GM12878 (cell line): ENCODE results near the gene FGFRL1. TPM values are rescaled to one million over a fixed set of nuclear protein-coding genes. Genes with fewer than 3 reads are reported as not detected.

Experiments used
- ATAC-seq: fragments of 200-7000 bp; cut with Tn5 transposase; 3 replicates; pipeline ENCODE4 v1.9.1; 2020; ENCODE audit warnings: mild to moderate bottlenecking, moderate library complexity
- BruUV-seq: library from RNA; stranded (reverse); fragments of 400-500 nt; replicated peaks from 2 replicates; lab custom pipeline; 2021; lab: Mats Ljungman, UMichigan
- CTCF ChIA-PET: fragments of 300-600 bp; sonication (Branson Sonifier 250); formaldehyde crosslinking; extraction: SDS; loops from one replicate; lab custom pipeline; 2021; ENCODE audit warnings: inconsistent platforms; lab: Yijun Ruan, JAX
- POLR2A ChIA-PET: fragments of 350-600 bp; formaldehyde crosslinking; extraction: SDS; loops from one replicate; lab custom pipeline; 2021; ENCODE audit warnings: inconsistent platforms; lab: Charles Lee
- RAD21 ChIA-PET: fragments of 300-600 bp; sonication (Branson Sonifier 250); formaldehyde crosslinking; loops from one replicate; lab custom pipeline; 2023; ENCODE audit warnings: antibody characterized with exemption; ENCODE audit not compliant: unreplicated experiment; lab: Charles Lee
- SMC1A ChIA-PET: fragments of 300-600 bp; sonication (Branson Sonifier 250); formaldehyde crosslinking; loops from one replicate; lab custom pipeline; 2023; ENCODE audit not compliant: unreplicated experiment, uncharacterized antibody; lab: Charles Lee
- DNase-seq: peaks from one replicate; pipeline ENCODE4 v3.0.0-alpha.2; 2011; ENCODE audit warnings: low read depth, low spot score
- FAIRE-seq: peaks from 3 replicates; lab custom pipeline; 2011; peaks lifted over from hg19 to GRCh38; lab: Jason Lieb, UNC
- H2AFZ ChIP-seq: 2 replicates; pipeline ENCODE4 v1.6.0; 2011; ENCODE audit warnings: low read depth, low read length, control low read depth; ENCODE audit not compliant: control insufficient read depth
- H3K27ac ChIP-seq: 2 replicates; pipeline ENCODE4 v1.5.1; 2011; ENCODE audit warnings: control low read depth; ENCODE audit not compliant: control insufficient read depth, insufficient read depth
- H3K27me3 ChIP-seq, 2 experiments: replicated peaks in 1 of 2; 2 replicates each; pipeline versions ENCODE4 v1.6.0 to v1.6.1; 2011; ENCODE audit warnings: low read length in 1 of 2; ENCODE audit not compliant: control insufficient read depth in 2 of 2, insufficient read depth in 2 of 2
- H3K36me3 ChIP-seq, 2 experiments: 2 replicates each; pipeline ENCODE4 v1.5.1; 2011; ENCODE audit warnings: low read length in 1 of 2; ENCODE audit not compliant: control insufficient read depth in 2 of 2, insufficient read depth in 2 of 2
- H3K4me1 ChIP-seq: 2 replicates; pipeline ENCODE4 v1.6.1; 2011; ENCODE audit warnings: mild to moderate bottlenecking, low read length, moderate library complexity, mixed read lengths; ENCODE audit not compliant: control insufficient read depth, insufficient read depth
- H3K4me2 ChIP-seq: 2 replicates; pipeline ENCODE4 v1.6.0; 2011; ENCODE audit warnings: control low read depth; ENCODE audit not compliant: control insufficient read depth, insufficient read depth
- H3K4me3 ChIP-seq: fragments of 200-600 bp; sonication (generic); 2 replicates; pipeline ENCODE4 v1.5.1; 2016
- H3K79me2 ChIP-seq: 2 replicates; pipeline ENCODE4 v1.6.0; 2011; ENCODE audit warnings: low read length; ENCODE audit not compliant: control insufficient read depth, insufficient read depth
- H3K9ac ChIP-seq: 2 replicates; pipeline ENCODE4 v1.8.0; 2011; ENCODE audit warnings: low read length, control low read depth, mixed read lengths; ENCODE audit not compliant: control insufficient read depth, insufficient read depth
- H3K9me3 ChIP-seq: replicated peaks from 3 replicates; pipeline ENCODE4 v1.5.1; 2011; ENCODE audit warnings: mild to moderate bottlenecking, low read length; ENCODE audit not compliant: control insufficient read depth, insufficient read depth
- H4K20me1 ChIP-seq: 2 replicates; pipeline ENCODE4 v1.6.0; 2011; ENCODE audit not compliant: control insufficient read depth, insufficient read depth
- ASH2L ChIP-seq: fragments of 300-600, 200-600 bp; sonication (generic); IDR thresholded peaks from 2 replicates; pipeline ENCODE4 v1.6.1; 2017; ENCODE audit warnings: low read depth, mild to moderate bottlenecking, borderline replicate concordance
- BMI1 ChIP-seq: fragments of 450-650 bp; IDR thresholded peaks from 2 replicates; pipeline ENCODE4 v1.6.1; 2016; ENCODE audit warnings: mild to moderate bottlenecking, moderate library complexity, borderline replicate concordance
- HCFC1 ChIP-seq: fragments of 150-350 bp; IDR thresholded peaks from 2 replicates; pipeline ENCODE4 v1.6.1; 2014; ENCODE audit warnings: low read length
- JUNB ChIP-seq: IDR thresholded peaks from 2 replicates; pipeline ENCODE4 v1.6.1; 2016; ENCODE audit warnings: antibody characterized with exemption, mild to moderate bottlenecking
- MXI1 ChIP-seq: fragments of 150-350 bp; IDR thresholded peaks from 2 replicates; pipeline ENCODE4 v1.6.1; 2011; ENCODE audit warnings: low read depth, mild to moderate bottlenecking, inconsistent platforms, low read length, improper control_type of control experiment
- RCOR1 ChIP-seq: conservative IDR thresholded peaks from 2 replicates; pipeline ENCODE4 v1.6.1; 2012; ENCODE audit warnings: low read depth, low read length, improper control_type of control experiment
- RUNX3 ChIP-seq: IDR thresholded peaks from 2 replicates; pipeline ENCODE4 v1.6.1; 2012; ENCODE audit warnings: low read length, inconsistent platforms
- SIX5 ChIP-seq: IDR thresholded peaks from 2 replicates; pipeline ENCODE4 v1.6.1; 2011; ENCODE audit warnings: mild to moderate bottlenecking, low read depth, low read length, moderate library complexity; ENCODE audit not compliant: severe bottlenecking
- SP1 ChIP-seq: IDR thresholded peaks from one replicate; pipeline ENCODE4 v1.6.1; 2011; ENCODE audit warnings: low read depth, low read length
- STAT3 ChIP-seq: IDR thresholded peaks from 2 replicates; pipeline ENCODE4 v1.6.1; 2011; ENCODE audit warnings: low read depth, low read length, improper control_type of control experiment
- WGBS: methylation state at CpG from one replicate; pipeline ENCODE4 v1.1.6; 2016; ENCODE audit warnings: low lambda C conversion rate; ENCODE audit not compliant: insufficient replicate concordance, insufficient coverage; ENCODE audit errors: missing lambda C conversion rate; 5-methylcytosine and 5-hydroxymethylcytosine counted together
- in situ Hi-C: fragments of 300-500 bp; cut with MboI; formaldehyde crosslinking; loops from 9 replicates; pipeline ENCODE4 v1.14.3; 2018; ENCODE audit warnings: mixed read lengths
- intact Hi-C: fragments of 100-400 bp; cut with micrococcal nuclease; formaldehyde crosslinking; loops from one replicate; pipeline ENCODE4 v1.14.2; 2022; ENCODE audit not compliant: unreplicated experiment
- polyA plus RNA-seq, 11 experiments: library from polyadenylated mRNA; depleted of rRNA in 4 of 11; unstranded in 6 of 11; stranded (reverse) in 5 of 11; fragments of >200 nt; fragmentation: Nextera tagmentation in 4 of 11; fragmentation: Illumina TruSeq in 1 of 11; extraction: Ambion mirVana in 4 of 11; extraction: Trizol in 1 of 11; gene quantifications; 1 replicate in 1 of 11; 2 replicates in 10 of 11; pipeline versions ENCODE4 v1.2.1 to v1.2.3, GENCODE V29; 2011 to 2016; ENCODE audit warnings: inconsistent platforms in 2 of 11, missing spikeins in 2 of 11, low read depth in 1 of 11
- total RNA-seq, 4 experiments: library from RNA; depleted of rRNA in 3 of 4; stranded (reverse); fragments of >200 nt in 3 of 4; fragmentation: Illumina TruSeq in 1 of 4; extraction: Trizol in 1 of 4; gene quantifications; 2 replicates each; pipeline versions ENCODE4 v1.2.1 to v1.2.3, GENCODE V29; 2013 to 2021
- TF ChIP-seq, protein P1 (sequence below): fragments of 450-650 bp; formaldehyde crosslinking; IDR thresholded peaks from 2 replicates; pipeline ENCODE4 v1.4.0; 2022; ENCODE audit warnings: mild to moderate bottlenecking, moderate library complexity
- TF ChIP-seq, protein P2 (sequence below): IDR thresholded peaks from 2 replicates; pipeline ENCODE4 v1.6.1; 2011; ENCODE audit warnings: borderline replicate concordance, low read depth, mild to moderate bottlenecking, moderate library complexity, low read length; ENCODE audit not compliant: insufficient read depth, poor library complexity, severe bottlenecking
- TF ChIP-seq, protein P3 (sequence below): IDR thresholded peaks from 2 replicates; pipeline ENCODE4 v1.6.1; 2011; ENCODE audit warnings: borderline replicate concordance, low read depth, mild to moderate bottlenecking, moderate library complexity, mixed read lengths, low read length; ENCODE audit not compliant: insufficient read depth; ENCODE audit errors: extremely low read length

The FGFRL1 gene
- total and polyA plus RNA-seq, 10 of the 15 experiments (the other 5 are each of a cell fraction or from before 2014, with no cell fraction given), result 0.02 to 1.5 (median 0.29) TPM; not detected in 2

DNA sequence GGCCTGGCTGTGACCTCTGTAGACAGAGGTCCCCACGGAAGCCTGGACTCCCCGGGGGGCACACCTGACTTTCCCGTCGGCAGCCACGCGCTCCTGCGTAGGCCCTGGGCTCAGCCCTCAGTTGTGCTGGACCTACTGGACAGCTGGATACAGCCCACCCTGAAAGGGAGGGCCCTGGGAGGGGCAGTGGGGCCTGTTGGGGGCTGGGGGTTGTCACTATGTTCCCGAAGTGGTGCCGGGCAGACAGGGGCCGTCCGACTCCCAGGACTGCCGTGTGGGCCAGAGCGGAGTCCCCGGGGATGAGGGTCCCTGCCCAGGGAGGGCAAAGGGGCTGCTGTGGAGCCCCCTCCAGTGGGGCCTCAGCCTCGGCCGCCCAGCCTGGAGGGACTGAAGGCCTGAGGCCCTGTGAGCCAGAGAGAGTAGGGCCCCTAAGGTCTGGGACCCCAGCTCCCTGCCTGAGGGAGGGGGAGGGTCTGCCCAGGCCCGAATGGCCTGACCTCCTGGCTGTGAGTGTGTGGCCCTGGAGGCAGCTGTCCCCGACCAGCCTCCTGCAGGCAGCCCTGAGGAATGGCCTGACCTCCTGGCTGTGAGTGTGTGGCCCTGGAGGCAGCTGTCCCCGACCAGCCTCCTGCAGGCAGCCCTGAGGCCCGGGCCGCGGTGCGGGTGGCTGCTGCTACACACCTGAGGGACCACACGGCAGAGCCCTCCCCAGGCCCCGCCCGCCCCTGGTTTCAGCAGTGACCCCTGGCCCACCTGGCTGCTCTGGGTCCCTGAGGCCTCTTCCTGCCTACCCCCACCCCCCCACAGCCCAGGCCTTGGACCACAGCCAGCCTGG is 25.8 kb downstream of the FGFRL1 start (continued):
- no peak for TF ChIP-seq HCFC1
- TF ChIP-seq, protein P1, sequence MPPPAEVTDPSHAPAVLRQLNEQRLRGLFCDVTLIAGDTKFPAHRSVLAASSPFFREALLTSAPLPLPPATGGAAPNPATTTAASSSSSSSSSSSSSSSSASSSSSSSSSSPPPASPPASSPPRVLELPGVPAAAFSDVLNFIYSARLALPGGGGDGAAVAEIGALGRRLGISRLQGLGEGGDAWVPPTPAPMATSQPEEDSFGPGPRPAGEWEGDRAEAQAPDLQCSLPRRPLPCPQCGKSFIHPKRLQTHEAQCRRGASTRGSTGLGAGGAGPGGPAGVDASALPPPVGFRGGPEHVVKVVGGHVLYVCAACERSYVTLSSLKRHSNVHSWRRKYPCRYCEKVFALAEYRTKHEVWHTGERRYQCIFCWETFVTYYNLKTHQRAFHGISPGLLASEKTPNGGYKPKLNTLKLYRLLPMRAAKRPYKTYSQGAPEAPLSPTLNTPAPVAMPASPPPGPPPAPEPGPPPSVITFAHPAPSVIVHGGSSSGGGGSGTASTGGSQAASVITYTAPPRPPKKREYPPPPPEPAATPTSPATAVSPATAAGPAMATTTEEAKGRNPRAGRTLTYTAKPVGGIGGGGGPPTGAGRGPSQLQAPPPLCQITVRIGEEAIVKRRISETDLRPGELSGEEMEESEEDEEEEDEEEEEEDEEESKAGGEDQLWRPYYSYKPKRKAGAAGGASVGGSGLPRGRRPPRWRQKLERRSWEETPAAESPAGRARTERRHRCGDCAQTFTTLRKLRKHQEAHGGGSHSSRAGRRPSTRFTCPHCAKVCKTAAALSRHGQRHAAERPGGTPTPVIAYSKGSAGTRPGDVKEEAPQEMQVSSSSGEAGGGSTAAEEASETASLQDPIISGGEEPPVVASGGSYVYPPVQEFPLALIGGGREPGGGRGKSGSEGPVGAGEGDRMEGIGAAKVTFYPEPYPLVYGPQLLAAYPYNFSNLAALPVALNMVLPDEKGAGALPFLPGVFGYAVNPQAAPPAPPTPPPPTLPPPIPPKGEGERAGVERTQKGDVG, result no peak
- TF ChIP-seq MXI1, result no peak
- TF ChIP-seq SIX5, result no peak

DNA sequence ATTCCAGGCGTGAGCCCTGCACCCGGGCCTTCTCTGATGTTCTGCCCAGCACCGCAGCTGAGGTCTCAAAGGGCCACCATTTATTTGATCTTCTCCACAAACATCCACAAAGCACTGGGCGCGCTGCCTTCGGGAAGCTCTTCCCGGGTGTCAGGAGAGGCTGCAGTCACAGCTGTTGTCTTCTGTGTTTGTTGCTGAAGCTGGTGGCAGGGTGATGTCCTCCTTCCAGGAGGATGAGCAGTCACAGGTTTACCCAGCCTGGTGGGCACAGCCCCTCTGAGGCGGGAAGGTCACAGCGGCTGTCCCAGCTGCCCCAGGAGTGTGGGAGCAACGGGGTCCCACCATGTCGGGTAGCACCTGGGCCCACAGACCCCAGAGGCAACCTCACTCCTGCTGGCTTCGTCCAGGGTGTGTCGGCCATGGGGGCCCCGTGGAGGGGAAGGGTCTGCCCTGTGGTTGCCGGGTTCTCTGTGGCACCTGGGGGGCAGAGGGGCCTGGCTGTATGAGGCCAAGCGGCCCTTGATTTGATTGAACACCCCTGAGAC is 27.6 kb downstream of the FGFRL1 start:
- RAD21 ChIA-PET, result no interaction called here
- no peak for ATAC-seq
- H3K79me2 ChIP-seq, result no peaks in the 10 kb centered on the region
- SMC1A ChIA-PET, result no interaction called here
- no peak overlapping the region for H2AFZ ChIP-seq
- H3K4me2 ChIP-seq, result no peak overlapping the region
- POLR2A ChIA-PET, result no interaction called here
- intact Hi-C loops (no loop called here), in situ Hi-C loops (no loop called here)
- no peaks in the 10 kb centered on the region for H4K20me1 ChIP-seq
- no peak for FAIRE-seq
- no peaks in the 10 kb centered on the region for H3K4me1 ChIP-seq
- H3K27me3 ChIP-seq, result no peaks in the 10 kb centered on the region
- no peak overlapping the region for H3K27ac ChIP-seq
- WGBS, result 47% methylated on average over 16 of the region's 16 CpGs
- H3K4me3 ChIP-seq, result no peak overlapping the region
- CTCF ChIA-PET, result no interaction called here
- no peaks in the 10 kb centered on the region for H3K36me3 ChIP-seq
- no TSS peak for BruUV-seq
- TF ChIP-seq ASH2L, result no peak
- TF ChIP-seq, protein P2, sequence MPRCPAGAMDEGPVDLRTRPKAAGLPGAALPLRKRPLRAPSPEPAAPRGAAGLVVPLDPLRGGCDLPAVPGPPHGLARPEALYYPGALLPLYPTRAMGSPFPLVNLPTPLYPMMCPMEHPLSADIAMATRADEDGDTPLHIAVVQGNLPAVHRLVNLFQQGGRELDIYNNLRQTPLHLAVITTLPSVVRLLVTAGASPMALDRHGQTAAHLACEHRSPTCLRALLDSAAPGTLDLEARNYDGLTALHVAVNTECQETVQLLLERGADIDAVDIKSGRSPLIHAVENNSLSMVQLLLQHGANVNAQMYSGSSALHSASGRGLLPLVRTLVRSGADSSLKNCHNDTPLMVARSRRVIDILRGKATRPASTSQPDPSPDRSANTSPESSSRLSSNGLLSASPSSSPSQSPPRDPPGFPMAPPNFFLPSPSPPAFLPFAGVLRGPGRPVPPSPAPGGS, result no peak
- TF ChIP-seq RCOR1, result no peak
- no peak for TF ChIP-seq JUNB
- TF ChIP-seq SP1, result no peak
- TF ChIP-seq, protein P3, sequence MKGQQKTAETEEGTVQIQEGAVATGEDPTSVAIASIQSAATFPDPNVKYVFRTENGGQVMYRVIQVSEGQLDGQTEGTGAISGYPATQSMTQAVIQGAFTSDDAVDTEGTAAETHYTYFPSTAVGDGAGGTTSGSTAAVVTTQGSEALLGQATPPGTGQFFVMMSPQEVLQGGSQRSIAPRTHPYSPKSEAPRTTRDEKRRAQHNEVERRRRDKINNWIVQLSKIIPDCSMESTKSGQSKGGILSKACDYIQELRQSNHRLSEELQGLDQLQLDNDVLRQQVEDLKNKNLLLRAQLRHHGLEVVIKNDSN, result no peak
- TF ChIP-seq RUNX3, result no peak
- no peak for TF ChIP-seq BMI1
- no peak for TF ChIP-seq STAT3
- no peak overlapping the region for H3K9ac ChIP-seq
- no peak for DNase-seq
- no peaks in the 10 kb centered on the region; the same call in 2 of the 3 replicates for H3K9me3 ChIP-seq
